SK-N-SH (cell line): ENCODE data around the gene STIM2.
"Not testable (repeated sequence)": the region's sequence is repeated elsewhere in the genome, so short reads cannot be mapped to it uniquely, and the experiment has no call there.

Experiments
- FOXJ3 ChIP-seq: sonication (generic); formaldehyde crosslinking; IDR thresholded peaks from 2 replicates; pipeline ENCODE4 v1.5.1; 2020; ENCODE audit warnings: mild to moderate bottlenecking, missing genetic modification reagents
- TF ChIP-seq, protein P1 (sequence below): fragments of 200-600 bp; sonication (generic); IDR thresholded peaks from 2 replicates; pipeline ENCODE4 v1.6.1; 2017; ENCODE audit warnings: antibody characterized with exemption, mild to moderate bottlenecking, moderate library complexity

DNA sequence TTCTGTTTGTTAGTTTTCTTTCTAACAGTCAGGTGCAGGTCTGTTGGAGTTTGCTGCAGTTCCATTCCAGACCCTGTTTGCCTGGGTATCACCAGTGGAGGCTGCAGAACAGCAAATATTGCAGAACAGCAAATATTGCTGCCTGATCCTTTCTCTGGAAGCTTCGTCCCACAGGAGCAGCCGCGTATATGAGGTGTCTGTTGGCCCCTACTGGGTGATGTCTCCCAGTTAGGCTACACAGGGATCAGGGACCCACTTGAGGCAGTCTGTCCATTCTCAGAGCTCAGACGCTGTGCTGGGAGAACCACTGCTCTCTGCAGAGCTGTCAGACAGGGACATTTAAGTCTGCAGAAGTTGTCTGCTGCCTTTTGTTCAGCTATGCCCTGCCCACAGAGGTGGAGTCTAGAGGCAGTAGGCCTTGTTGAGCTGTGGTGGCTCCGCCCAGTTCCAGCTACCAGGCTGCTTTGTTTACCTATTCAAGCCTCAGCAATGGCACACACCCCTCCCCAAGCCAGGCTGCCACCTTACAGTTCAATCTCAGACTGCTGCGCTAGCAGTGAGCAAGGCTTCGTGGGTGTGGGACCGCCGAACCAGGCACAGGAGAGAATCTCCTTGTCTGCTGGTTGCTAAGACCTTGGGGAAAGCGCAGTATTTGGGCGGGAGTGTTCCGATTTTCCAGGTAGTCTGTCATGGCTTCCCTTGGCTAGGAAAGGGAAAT is 115.0 kb downstream of the STIM2 start:
- TF ChIP-seq FOXJ3 = not testable (repeated sequence)
- TF ChIP-seq, protein P1, sequence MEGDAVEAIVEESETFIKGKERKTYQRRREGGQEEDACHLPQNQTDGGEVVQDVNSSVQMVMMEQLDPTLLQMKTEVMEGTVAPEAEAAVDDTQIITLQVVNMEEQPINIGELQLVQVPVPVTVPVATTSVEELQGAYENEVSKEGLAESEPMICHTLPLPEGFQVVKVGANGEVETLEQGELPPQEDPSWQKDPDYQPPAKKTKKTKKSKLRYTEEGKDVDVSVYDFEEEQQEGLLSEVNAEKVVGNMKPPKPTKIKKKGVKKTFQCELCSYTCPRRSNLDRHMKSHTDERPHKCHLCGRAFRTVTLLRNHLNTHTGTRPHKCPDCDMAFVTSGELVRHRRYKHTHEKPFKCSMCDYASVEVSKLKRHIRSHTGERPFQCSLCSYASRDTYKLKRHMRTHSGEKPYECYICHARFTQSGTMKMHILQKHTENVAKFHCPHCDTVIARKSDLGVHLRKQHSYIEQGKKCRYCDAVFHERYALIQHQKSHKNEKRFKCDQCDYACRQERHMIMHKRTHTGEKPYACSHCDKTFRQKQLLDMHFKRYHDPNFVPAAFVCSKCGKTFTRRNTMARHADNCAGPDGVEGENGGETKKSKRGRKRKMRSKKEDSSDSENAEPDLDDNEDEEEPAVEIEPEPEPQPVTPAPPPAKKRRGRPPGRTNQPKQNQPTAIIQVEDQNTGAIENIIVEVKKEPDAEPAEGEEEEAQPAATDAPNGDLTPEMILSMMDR = not testable (repeated sequence)
